Measurements from ENCODE around the gene APLP2. TPM values are rescaled to one million over a fixed set of nuclear protein-coding genes. Genes with fewer than 3 reads are reported as not detected.

Gene APLP2
- total RNA-seq, 1 experiment from 2014 or later: 345 TPM

DNA sequence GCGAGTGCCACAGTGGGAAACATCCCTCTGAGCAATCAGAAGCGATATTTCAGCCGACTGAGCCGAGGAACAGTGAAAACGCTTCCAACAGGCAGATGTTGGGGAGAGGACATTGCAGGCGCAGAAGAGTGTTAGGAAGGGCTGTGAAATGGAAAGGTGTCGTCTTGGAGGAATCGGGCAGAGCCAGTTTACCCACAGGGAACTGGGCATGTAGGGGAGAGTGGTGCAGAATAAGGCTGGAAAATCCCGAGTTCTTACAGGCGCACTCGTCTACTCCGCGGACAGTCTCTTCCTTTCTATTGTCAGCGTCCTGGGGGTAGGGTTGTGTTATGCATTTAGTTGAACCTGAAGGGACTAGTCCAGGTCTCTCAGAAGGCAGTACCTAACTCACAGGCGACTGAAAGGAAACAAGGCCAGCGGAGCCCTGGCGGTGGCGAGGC is 1.1 kb upstream of the APLP2 start:
- ATAC-seq (peak; percentile 2; the same call in 1 of the 2 replicates), DNase-seq (ENCODE audit: low spot score) (peak; percentile 35)
- Mint-ChIP-seq H3K4me3 (peak overlapping the region; percentile 85), H3K27me3 (ENCODE audit: low read depth) (peaks cover 31% of the 10 kb centered on the region), H3K36me3 (no peaks in the 10 kb centered on the region), H3K4me1 (peaks cover 31% of the 10 kb centered on the region), H3K9me3 (no peaks in the 10 kb centered on the region), H3K27ac (peak overlapping the region; percentile 13; the same call in 1 of the 2 replicates)
- ChIA-PET POLR2A (no interaction called here), CTCF (interaction anchor here (0.8 kb wide), 1 partner anchor 76 kb away, joined by 3 read pairs; no protein-coding TSS in a partner anchor)
- 0 out of 2 replicates have a peak, but pooled peaks have one; percentile 9 for TF ChIP-seq CBFB (CRISPR knock-in tag; IDR thresholded peaks at IDR 0.05; ENCODE audit: low read depth)
- TF ChIP-seq, protein P1, sequence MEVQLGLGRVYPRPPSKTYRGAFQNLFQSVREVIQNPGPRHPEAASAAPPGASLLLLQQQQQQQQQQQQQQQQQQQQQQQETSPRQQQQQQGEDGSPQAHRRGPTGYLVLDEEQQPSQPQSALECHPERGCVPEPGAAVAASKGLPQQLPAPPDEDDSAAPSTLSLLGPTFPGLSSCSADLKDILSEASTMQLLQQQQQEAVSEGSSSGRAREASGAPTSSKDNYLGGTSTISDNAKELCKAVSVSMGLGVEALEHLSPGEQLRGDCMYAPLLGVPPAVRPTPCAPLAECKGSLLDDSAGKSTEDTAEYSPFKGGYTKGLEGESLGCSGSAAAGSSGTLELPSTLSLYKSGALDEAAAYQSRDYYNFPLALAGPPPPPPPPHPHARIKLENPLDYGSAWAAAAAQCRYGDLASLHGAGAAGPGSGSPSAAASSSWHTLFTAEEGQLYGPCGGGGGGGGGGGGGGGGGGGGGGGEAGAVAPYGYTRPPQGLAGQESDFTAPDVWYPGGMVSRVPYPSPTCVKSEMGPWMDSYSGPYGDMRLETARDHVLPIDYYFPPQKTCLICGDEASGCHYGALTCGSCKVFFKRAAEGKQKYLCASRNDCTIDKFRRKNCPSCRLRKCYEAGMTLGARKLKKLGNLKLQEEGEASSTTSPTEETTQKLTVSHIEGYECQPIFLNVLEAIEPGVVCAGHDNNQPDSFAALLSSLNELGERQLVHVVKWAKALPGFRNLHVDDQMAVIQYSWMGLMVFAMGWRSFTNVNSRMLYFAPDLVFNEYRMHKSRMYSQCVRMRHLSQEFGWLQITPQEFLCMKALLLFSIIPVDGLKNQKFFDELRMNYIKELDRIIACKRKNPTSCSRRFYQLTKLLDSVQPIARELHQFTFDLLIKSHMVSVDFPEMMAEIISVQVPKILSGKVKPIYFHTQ (CRISPR knock-in tag; IDR thresholded peaks at IDR 0.05): no peak
- TF ChIP-seq, protein P2, sequence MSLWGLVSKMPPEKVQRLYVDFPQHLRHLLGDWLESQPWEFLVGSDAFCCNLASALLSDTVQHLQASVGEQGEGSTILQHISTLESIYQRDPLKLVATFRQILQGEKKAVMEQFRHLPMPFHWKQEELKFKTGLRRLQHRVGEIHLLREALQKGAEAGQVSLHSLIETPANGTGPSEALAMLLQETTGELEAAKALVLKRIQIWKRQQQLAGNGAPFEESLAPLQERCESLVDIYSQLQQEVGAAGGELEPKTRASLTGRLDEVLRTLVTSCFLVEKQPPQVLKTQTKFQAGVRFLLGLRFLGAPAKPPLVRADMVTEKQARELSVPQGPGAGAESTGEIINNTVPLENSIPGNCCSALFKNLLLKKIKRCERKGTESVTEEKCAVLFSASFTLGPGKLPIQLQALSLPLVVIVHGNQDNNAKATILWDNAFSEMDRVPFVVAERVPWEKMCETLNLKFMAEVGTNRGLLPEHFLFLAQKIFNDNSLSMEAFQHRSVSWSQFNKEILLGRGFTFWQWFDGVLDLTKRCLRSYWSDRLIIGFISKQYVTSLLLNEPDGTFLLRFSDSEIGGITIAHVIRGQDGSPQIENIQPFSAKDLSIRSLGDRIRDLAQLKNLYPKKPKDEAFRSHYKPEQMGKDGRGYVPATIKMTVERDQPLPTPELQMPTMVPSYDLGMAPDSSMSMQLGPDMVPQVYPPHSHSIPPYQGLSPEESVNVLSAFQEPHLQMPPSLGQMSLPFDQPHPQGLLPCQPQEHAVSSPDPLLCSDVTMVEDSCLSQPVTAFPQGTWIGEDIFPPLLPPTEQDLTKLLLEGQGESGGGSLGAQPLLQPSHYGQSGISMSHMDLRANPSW (CRISPR knock-in tag; conservative IDR thresholded peaks at IDR 0.05; ENCODE audit: low read depth): no peak
- no peak for TF ChIP-seq RORB (CRISPR knock-in tag; IDR thresholded peaks at IDR 0.05)

DNA sequence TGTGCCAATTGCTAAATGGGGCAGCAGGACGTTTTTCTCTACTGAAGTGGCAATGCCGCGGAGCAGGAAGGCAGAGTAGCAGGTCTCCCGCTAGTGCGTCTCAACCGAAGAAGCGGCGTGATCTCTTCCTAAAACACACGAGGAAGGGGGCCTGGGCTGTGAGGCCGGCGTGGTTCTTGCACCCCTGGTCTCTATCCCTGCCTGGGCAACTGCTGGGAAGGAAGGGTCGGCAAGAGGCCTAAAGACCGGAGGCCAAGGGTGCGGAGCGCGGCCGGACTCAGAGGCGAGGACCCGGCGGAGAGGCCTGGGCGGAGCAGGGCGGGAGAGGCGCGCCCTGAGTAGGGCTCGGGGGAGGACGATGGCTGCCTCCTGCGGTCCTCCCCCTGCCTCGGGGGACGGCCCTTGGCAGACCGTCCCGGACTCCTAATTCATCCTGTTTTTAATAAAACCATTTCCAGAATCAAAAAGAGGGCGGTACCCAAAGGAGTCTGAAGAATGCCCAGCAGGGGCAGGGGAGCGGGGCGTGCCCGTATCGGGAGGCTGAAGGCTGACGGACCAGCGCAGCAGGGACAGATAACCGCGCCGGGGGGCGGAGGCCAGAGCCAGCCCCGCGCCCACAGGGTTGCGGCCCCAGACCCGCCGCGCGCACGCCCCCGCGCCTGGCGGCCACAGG is 572 bp upstream of the APLP2 start:
- Mint-ChIP-seq H3K4me1 (peaks cover 31% of the 10 kb centered on the region), H3K36me3 (no peaks in the 10 kb centered on the region), H3K27ac (no peak overlapping the region), H3K27me3 (ENCODE audit: low read depth) (peaks cover 31% of the 10 kb centered on the region), H3K9me3 (no peaks in the 10 kb centered on the region), H3K4me3 (peak overlapping the region; percentile 85)
- ATAC-seq: peak; percentile 36
- peak; percentile 46 for DNase-seq (ENCODE audit: low spot score)
- ChIA-PET POLR2A (interaction anchor here (1.0 to 1.3 kb wide), 3 partner anchors 65 to 96 kb away, joined by 3 to 8 read pairs (median 5); no protein-coding TSS in a partner anchor), CTCF (no interaction called here)
- TF ChIP-seq, protein P3, sequence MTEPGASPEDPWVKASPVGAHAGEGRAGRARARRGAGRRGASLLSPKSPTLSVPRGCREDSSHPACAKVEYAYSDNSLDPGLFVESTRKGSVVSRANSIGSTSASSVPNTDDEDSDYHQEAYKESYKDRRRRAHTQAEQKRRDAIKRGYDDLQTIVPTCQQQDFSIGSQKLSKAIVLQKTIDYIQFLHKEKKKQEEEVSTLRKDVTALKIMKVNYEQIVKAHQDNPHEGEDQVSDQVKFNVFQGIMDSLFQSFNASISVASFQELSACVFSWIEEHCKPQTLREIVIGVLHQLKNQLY (CRISPR knock-in tag; IDR thresholded peaks at IDR 0.05): no peak
- TF ChIP-seq, protein P4, sequence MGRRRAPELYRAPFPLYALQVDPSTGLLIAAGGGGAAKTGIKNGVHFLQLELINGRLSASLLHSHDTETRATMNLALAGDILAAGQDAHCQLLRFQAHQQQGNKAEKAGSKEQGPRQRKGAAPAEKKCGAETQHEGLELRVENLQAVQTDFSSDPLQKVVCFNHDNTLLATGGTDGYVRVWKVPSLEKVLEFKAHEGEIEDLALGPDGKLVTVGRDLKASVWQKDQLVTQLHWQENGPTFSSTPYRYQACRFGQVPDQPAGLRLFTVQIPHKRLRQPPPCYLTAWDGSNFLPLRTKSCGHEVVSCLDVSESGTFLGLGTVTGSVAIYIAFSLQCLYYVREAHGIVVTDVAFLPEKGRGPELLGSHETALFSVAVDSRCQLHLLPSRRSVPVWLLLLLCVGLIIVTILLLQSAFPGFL (CRISPR knock-in tag; IDR thresholded peaks at IDR 0.05; ENCODE audit: borderline replicate concordance): no peak
- TF ChIP-seq ELF4 (CRISPR knock-in tag; IDR thresholded peaks at IDR 0.05; ENCODE audit: low read depth) (no peak), NFATC4 (CRISPR knock-in tag; IDR thresholded peaks at IDR 0.05) (no peak), CREM (CRISPR knock-in tag; IDR thresholded peaks at IDR 0.05) (no peak), SOX15 (CRISPR knock-in tag; IDR thresholded peaks at IDR 0.05) (no peak), JUN (CRISPR knock-in tag; IDR thresholded peaks at IDR 0.05) (0 out of 2 replicates have a peak, but pooled peaks have one; percentile 14), NR1H2 (CRISPR knock-in tag; IDR thresholded peaks at IDR 0.05) (no peak), CREB1 (CRISPR knock-in tag; IDR thresholded peaks at IDR 0.05) (peak; percentile 63; the same call in 1 of the 2 replicates)
- TF ChIP-seq, protein P2 (CRISPR knock-in tag; conservative IDR thresholded peaks at IDR 0.05; ENCODE audit: low read depth): no peak
- TF ChIP-seq, protein P5, sequence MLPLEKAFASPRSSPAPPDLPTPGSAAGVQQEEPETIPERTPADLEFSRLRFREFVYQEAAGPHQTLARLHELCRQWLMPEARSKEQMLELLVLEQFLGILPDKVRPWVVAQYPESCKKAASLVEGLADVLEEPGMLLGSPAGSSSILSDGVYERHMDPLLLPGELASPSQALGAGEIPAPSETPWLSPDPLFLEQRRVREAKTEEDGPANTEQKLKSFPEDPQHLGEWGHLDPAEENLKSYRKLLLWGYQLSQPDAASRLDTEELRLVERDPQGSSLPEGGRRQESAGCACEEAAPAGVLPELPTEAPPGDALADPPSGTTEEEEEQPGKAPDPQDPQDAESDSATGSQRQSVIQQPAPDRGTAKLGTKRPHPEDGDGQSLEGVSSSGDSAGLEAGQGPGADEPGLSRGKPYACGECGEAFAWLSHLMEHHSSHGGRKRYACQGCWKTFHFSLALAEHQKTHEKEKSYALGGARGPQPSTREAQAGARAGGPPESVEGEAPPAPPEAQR (CRISPR knock-in tag; IDR thresholded peaks at IDR 0.05): no peak
- TF ChIP-seq, protein P6, sequence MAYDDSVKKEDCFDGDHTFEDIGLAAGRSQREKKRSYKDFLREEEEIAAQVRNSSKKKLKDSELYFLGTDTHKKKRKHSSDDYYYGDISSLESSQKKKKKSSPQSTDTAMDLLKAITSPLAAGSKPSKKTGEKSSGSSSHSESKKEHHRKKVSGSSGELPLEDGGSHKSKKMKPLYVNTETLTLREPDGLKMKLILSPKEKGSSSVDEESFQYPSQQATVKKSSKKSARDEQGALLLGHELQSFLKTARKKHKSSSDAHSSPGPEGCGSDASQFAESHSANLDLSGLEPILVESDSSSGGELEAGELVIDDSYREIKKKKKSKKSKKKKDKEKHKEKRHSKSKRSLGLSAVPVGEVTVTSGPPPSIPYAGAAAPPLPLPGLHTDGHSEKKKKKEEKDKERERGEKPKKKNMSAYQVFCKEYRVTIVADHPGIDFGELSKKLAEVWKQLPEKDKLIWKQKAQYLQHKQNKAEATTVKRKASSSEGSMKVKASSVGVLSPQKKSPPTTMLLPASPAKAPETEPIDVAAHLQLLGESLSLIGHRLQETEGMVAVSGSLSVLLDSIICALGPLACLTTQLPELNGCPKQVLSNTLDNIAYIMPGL (CRISPR knock-in tag; IDR thresholded peaks at IDR 0.05): no peak

Measured in WTC11 (cell line).